Smooth muscle cell (in vitro differentiated cells): ENCODE data around the gene ADGRG3. TPM values are rescaled to one million over a fixed set of nuclear protein-coding genes. Genes with fewer than 3 reads are reported as not detected.

Experiments used
- DNase-seq: peaks from one replicate; lab custom pipeline; 2025; ENCODE audit not compliant: unreplicated experiment; lab: John Stamatoyannopoulos, UW
- H2AFZ ChIP-seq: fragments of 200-600 bp; sonication (generic); 2 replicates; pipeline ENCODE4 v1.6.0; 2016; ENCODE audit warnings: antibody characterized with exemption, low read depth, mild to moderate bottlenecking
- H3F3A ChIP-seq: fragments of 200-600 bp; sonication (generic); 2 replicates; pipeline ENCODE4 v1.6.0; 2017; ENCODE audit warnings: antibody characterized with exemption, low read depth
- H3K27ac ChIP-seq: fragments of 200-600 bp; sonication (generic); 2 replicates; pipeline ENCODE4 v1.5.1; 2016; ENCODE audit warnings: low read depth, mild to moderate bottlenecking
- H3K27me3 ChIP-seq: fragments of 200-600 bp; sonication (generic); 2 replicates; pipeline ENCODE4 v1.6.1; 2016; ENCODE audit warnings: low read depth, mild to moderate bottlenecking
- H3K36me3 ChIP-seq: fragments of 200-600 bp; sonication (generic); 2 replicates; pipeline ENCODE4 v1.5.1; 2016; ENCODE audit warnings: low read depth
- H3K4me1 ChIP-seq: fragments of 200-600 bp; sonication (generic); 2 replicates; pipeline ENCODE4 v1.5.1; 2016; ENCODE audit warnings: low read depth
- H3K4me2 ChIP-seq: fragments of 200-600 bp; sonication (generic); 2 replicates; pipeline ENCODE4 v1.6.0; 2016; ENCODE audit warnings: mild to moderate bottlenecking
- H3K4me3 ChIP-seq: fragments of 200-600 bp; sonication (generic); 2 replicates; pipeline ENCODE4 v1.5.1; 2016; ENCODE audit warnings: mild to moderate bottlenecking
- H3K79me2 ChIP-seq: fragments of 200-600 bp; sonication (generic); 2 replicates; pipeline ENCODE4 v1.6.0; 2016; ENCODE audit warnings: low read depth, mild to moderate bottlenecking
- H3K9ac ChIP-seq: fragments of 200-600 bp; sonication (generic); 2 replicates; pipeline ENCODE4 v1.6.0; 2016; ENCODE audit warnings: low read depth
- H3K9me3 ChIP-seq: fragments of 200-600 bp; sonication (generic); replicated peaks from 2 replicates; pipeline ENCODE4 v1.5.1; 2016; ENCODE audit warnings: low read depth
- H4K20me1 ChIP-seq: fragments of 200-600 bp; sonication (generic); 2 replicates; pipeline ENCODE4 v1.6.0; 2016; ENCODE audit warnings: low read depth
- WGBS: methylation state at CpG from one replicate; pipeline ENCODE4 v1.1.7; 2016; ENCODE audit warnings: low lambda C conversion rate; 5-methylcytosine and 5-hydroxymethylcytosine counted together
- polyA plus RNA-seq: library from polyadenylated mRNA; unstranded; fragments of >200 nt; fragmentation: Nextera tagmentation; extraction: Ambion mirVana; gene quantifications from 2 replicates; pipeline ENCODE4 v1.2.1, GENCODE V29; 2016
- total RNA-seq: library from RNA; depleted of rRNA; stranded (reverse); fragments of >200 nt; gene quantifications from 2 replicates; pipeline ENCODE4 v1.2.3, GENCODE V29; 2014
- TF ChIP-seq, protein P1 (sequence below): fragments of 200-600 bp; sonication (generic); IDR thresholded peaks from 2 replicates; pipeline ENCODE4 v1.5.1; 2017; ENCODE audit warnings: borderline replicate concordance, mild to moderate bottlenecking, antibody characterized with exemption; ENCODE audit not compliant: insufficient read depth, poor library complexity, severe bottlenecking

ADGRG3 gene
- total and polyA plus RNA-seq, 2 experiments from 2014 or later = 0.13 TPM; not detected in 1

DNA sequence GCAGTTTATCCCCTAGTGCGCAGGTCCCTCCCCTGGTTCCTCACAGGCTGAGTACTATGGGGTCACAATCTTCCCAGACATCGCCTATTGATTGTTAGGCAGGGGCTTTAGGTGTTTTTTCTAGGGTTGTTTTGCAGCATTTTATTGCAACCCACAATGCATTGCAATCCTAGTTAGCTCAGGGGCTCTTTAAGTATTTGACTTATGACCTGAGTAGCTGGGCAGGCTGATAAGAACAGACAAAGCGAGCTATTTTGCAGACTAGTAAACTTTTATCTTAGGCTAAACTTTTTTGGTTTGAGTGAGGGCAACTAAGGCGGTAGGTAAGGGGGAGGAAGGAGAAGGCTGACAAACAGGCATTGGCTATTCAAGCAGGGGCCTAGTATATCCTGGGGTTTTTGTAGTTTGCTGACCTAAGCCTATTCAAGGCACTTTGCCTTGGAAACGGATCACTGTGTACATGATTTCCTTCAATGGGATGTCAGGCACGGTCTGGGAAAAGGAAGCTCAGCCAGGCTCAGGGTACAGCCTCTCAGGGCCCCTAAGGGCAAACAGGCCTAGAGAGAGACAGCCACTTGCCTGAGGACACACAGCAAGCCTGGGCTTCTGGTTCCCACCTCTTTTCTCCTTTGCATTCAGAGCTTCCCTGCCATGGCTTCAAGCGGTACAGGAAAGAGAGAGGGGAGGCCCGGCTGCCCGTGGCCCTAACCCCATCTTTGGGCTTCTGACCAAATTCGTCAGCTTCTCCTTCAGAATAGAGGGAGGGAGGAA is 32.9 kb downstream of the ADGRG3 start:
- Histone ChIP-seq H3K27ac (no peak overlapping the region), H3K4me3 (no peak overlapping the region), H3K9me3 (no peaks in the 10 kb centered on the region), H3K9ac (no peak overlapping the region), H3K27me3 (no peaks in the 10 kb centered on the region), H3K79me2 (no peaks in the 10 kb centered on the region), H3K36me3 (no peaks in the 10 kb centered on the region), H3F3A (no peaks in the 10 kb centered on the region), H2AFZ (peak overlapping the region; percentile 46), H3K4me2 (no peak overlapping the region), H3K4me1 (no peaks in the 10 kb centered on the region), H4K20me1 (no peaks in the 10 kb centered on the region)
- no peak for DNase-seq
- 58% methylated on average over 10 of the region's 10 CpGs for WGBS
- TF ChIP-seq, protein P1, sequence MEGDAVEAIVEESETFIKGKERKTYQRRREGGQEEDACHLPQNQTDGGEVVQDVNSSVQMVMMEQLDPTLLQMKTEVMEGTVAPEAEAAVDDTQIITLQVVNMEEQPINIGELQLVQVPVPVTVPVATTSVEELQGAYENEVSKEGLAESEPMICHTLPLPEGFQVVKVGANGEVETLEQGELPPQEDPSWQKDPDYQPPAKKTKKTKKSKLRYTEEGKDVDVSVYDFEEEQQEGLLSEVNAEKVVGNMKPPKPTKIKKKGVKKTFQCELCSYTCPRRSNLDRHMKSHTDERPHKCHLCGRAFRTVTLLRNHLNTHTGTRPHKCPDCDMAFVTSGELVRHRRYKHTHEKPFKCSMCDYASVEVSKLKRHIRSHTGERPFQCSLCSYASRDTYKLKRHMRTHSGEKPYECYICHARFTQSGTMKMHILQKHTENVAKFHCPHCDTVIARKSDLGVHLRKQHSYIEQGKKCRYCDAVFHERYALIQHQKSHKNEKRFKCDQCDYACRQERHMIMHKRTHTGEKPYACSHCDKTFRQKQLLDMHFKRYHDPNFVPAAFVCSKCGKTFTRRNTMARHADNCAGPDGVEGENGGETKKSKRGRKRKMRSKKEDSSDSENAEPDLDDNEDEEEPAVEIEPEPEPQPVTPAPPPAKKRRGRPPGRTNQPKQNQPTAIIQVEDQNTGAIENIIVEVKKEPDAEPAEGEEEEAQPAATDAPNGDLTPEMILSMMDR = no peak

DNA sequence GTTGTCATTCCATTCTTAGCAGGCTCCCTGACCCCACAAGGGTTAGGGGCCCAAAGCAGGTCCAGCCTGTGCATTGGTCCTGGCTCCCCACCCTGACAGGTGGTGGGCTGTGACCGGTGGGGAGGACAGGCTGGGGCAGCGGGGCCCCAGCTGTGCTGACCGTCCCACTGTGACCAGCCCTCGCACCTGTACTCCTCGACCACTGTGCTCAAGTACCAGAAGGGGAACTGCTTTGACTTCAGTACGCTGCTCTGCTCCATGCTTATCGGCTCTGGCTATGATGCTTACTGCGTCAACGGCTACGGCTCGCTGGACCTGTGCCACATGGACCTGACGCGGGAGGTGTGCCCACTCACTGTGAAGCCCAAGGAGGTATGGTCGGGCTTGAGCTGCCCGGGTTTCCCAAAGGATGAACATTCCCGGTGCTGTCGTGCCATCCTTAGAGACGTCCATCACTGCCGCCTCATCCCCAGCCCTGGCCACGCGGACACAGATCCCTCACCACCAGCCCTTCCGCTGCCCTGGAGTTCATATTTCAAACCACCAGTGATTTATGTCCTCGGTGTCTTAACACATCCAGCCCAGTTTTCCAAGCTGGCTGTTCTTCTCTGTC is 33.8 kb downstream of the ADGRG3 start:
- WGBS = 94% methylated on average over 23 of the region's 23 CpGs
- Histone ChIP-seq H3K79me2 (no peaks in the 10 kb centered on the region), H3K4me2 (no peak overlapping the region), H3F3A (no peaks in the 10 kb centered on the region), H3K9me3 (no peaks in the 10 kb centered on the region), H4K20me1 (no peaks in the 10 kb centered on the region), H3K27ac (no peak overlapping the region), H3K27me3 (no peaks in the 10 kb centered on the region), H3K4me1 (no peaks in the 10 kb centered on the region), H3K4me3 (no peak overlapping the region), H3K36me3 (no peaks in the 10 kb centered on the region), H2AFZ (no peak overlapping the region), H3K9ac (no peak overlapping the region)
- TF ChIP-seq, protein P1 = no peak
- DNase-seq = no peak

DNA sequence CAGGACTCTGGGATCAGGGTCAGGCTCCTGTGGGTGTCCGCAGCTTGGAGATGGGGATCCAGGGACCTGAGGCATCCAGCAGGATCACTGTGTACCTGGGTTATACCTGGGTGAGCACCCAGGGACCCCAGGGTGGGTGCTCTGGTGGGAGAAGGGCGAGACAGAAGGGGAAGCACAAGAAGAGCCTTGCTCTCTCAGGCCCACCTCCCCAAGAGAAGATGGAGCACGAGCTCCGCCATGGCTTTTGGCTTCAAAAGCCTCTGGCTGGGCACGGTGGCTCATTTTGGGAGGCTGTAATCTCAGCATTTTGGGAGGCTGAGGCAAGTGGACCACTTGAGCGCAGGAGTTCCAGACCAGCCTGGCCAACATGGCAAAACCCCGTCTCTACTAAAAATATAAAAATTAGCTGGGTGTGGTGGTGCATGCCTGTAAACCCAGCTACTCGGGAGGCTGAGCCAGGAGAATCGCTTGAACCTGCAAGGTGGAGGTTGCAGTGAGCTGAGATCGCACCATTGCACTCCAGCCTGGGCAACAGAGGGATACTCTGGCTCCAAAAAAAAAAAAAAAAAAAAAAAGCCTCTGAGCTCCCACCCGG is 35.4 kb downstream of the ADGRG3 start:
- DNase-seq = no peak
- Histone ChIP-seq H3K9ac (no peak overlapping the region), H4K20me1 (no peaks in the 10 kb centered on the region), H3K27ac (no peak overlapping the region), H3K4me1 (no peaks in the 10 kb centered on the region), H3K4me3 (no peak overlapping the region), H3K9me3 (no peaks in the 10 kb centered on the region), H3K79me2 (no peaks in the 10 kb centered on the region), H2AFZ (no peak overlapping the region), H3K4me2 (no peak overlapping the region), H3K27me3 (no peaks in the 10 kb centered on the region), H3F3A (no peaks in the 10 kb centered on the region), H3K36me3 (no peaks in the 10 kb centered on the region)
- 93% methylated on average over 11 of the region's 11 CpGs for WGBS
- TF ChIP-seq, protein P1 = no peak
